Endometrial microvascular endothelial cells (primary cell): ENCODE measurements around the gene CCNI. TPM values are rescaled to one million over a fixed set of nuclear protein-coding genes. Genes with fewer than 3 reads are reported as not detected.

Source experiments
- in situ Hi-C: cut with HindIII; loops from 2 replicates; pipeline ENCODE4 v1.10.0; 2017; ENCODE audit warnings: low sequenced_read_pairs, low pct_unique_long_range_greater_than_20kb; ENCODE audit errors: inconsistent ontology term
- total RNA-seq: library from RNA; depleted of rRNA; stranded (reverse); fragments of >200 nt; gene quantifications from one replicate; pipeline ENCODE4 v1.2.3, GENCODE V29; 2015; ENCODE audit errors: inconsistent ontology term

Gene CCNI, protein sequence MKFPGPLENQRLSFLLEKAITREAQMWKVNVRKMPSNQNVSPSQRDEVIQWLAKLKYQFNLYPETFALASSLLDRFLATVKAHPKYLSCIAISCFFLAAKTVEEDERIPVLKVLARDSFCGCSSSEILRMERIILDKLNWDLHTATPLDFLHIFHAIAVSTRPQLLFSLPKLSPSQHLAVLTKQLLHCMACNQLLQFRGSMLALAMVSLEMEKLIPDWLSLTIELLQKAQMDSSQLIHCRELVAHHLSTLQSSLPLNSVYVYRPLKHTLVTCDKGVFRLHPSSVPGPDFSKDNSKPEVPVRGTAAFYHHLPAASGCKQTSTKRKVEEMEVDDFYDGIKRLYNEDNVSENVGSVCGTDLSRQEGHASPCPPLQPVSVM
- total RNA-seq, result 127 TPM

DNA sequence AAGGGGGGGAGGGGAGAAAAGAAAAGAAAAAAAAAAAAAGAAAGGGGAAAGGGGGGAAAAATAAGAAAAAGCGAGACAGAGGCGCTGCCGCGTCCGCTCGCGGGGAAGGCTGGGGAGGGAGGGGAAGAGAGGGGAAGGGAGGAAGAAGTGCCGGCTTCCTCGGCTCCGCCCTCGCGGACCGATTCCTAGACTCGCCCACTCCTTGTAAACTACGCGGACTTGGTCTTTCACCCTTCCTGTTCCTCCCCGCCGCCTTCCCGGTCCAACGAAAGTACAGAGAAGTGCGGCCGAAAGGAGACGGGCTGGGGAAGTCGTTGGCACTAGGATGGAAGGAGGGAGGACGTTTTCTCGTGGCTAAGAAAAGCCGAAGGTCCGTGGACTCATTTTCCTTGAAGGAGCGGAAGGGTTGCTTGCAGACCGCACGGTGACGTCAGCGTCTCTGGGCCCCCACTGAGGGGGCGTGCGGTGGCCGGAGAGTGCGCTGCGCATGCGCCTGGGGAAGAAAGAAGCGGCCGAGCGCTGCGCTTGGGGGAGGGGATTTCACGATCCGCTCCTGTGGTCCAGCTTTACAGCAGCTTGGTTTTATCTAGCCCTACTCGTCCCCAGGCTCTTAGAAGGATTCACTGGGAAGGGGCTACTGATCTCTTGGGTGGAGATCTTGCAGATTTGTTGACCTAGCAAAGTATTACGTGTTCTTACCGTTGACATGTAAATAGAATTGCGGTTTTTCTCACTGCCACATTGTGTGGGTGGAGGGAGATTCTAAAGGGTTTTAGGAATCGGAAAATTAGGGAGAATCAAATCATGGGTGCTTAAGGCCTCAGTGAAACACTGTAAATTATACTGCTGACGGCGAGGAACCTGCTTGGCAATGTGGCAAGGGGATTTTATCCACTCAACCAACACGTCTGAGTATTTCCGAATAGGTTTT is at the start of gene CCNI:
Gene CCNI (minus strand): TSS at position 121 of the 931 bp plus-strand sequence. CDS start 9,627 bp downstream, outside the sequence.
- in situ Hi-C loops, result no loop called here

DNA sequence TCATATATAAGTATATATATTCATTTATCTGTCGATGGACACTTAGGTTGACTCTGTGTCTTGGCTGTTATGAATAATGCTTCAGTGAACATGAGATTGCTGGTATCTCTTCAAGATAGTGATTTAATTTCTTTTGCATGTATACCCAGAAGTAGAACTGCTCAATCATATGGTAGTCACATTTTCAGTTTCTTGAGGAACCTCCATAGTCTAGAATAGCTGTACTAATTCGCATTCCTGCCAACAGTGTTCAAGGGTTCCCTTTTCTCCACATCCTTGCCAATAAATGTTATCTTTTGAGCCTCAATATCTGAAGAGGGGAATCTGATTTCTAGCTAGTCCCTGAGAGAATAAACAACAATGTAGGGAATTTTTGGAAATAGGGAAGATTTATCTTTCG is 48.8 kb upstream of the CCNI start:
- in situ Hi-C loops, result no loop called here

DNA sequence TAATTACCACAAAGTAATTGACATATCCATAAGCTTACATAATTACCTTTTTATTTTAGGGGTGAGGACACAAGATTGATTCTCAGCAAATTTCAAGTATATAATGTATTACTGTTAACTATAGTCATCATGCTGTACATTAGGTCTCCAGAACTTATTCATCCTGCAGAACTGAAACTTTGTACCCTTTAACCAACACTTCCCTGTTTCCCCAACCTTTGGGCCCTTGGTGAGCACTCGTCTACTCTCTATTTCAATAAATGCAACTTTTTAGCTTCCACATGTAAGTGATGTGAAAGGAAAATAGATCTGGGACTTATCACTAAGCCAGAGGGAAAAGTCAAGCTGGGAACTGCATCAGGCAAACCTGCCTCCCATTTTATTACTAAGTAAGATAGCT is 47.6 kb upstream of the CCNI start:
- in situ Hi-C loops, result no loop called here

DNA sequence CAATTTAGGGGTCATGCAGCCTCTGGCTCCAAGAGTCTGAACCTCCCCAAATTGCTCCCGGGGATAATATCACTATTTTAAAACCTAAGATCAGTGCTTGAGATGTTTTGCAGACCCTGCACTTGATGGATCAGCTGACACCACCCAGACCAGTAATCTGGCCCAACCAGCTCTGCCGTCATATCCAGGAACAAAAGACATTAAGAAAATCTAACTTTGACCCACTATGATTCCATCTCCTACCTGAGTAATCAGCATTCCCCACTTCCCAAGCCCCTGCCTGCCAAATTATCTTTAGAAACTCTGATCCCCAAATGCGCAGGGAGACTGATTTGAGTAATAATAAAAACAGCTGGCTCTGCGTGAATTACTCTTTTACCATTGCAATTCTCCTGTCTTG is 46.9 kb upstream of the CCNI start:
- in situ Hi-C loops, result no loop called here

DNA sequence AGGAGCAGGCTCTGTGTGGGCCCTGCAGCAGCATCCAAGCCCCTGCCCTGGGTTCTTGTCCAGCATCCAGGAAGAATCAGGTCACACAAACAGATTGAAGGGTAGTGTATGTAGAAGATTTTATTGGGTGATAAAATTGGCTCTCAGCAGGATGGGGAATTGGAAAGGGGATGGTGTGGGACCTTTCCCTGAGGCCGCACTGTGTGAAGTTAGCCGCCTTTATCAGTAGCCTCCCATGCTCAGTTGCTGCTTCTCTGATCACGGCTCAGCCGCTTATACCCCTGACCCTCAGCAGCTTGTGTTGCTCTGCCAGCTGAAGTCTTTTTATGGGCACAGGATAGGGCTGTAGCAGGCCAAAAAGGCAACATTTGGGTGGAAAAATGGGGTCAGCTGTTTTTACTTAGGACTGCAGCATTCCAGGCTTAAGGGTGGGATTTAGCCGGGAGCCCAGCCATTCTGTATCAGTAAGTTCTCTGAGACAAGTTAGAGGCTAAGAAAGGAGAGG is 46.0 kb upstream of the CCNI start:
- in situ Hi-C loops, result no loop called here

DNA sequence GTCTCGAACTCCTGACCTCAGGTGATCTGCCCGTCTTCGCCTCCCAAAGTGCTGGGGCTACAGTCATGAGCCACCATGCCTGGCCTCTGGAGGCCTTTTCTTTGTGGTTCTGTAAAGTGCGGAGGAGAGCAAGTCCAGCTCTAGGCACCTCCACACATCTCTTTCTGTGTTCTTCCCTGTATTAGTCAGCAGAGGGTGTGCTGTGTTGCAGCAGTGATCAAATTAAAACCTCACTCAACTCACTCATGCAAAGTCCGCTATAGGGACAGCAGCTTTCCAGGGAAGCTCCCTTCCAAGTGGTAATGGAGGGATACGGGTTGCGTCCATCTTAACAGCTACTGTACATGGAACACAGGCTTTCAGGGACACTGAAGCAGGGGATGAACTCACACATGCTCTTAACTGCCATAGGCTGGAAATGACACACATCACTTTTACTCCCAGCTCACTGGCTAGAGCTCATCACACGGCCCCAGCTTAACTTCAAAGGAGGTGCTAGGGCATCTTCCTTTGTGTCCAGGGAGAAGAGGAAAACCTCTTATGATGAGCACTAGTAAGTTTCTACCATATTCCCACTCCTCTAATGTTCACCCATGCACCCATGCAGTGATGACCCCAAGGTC is 45.2 kb upstream of the CCNI start:
- in situ Hi-C loops, result no loop called here

DNA sequence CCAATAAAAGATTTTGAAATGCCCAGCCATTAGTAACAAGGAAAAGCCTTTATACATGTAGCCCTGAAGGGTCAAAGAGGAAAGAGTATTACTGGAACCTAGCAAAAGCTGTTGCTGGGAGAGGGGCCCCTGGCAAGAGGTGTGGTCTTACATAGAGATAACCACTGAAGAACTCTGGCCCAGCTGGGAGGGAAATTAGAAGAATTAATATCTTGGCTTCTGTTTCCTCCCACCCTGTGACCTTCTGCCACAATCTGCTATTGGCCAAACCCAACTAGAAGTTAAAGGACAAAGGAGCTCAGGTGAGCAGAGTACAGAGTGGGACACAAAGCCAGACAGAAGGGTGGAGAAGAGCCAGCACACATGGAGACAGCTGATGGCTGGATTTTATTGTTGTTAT is 41.9 kb upstream of the CCNI start:
- in situ Hi-C loops, result no loop called here

DNA sequence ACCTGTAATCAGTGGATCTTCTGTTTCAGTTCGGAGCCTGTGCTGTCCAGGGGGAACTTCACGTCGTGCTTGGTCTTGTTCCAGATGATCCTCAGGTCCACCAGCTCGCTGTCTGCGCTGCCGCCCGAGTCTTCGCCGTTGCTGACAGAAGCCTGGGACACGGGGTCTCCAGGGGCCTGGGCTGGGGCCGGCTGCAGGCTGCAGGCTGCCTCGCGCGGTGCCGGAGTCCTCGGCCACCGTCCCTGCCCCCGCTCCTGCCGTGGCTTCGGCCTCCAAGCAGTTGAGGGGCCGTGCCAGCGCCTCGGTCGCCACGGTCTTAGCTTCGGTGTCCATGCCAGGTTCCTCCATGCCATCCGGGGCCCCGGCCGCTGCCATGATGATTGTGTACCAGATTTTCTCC is 37.3 kb upstream of the CCNI start:
- in situ Hi-C loops, result no loop called here

DNA sequence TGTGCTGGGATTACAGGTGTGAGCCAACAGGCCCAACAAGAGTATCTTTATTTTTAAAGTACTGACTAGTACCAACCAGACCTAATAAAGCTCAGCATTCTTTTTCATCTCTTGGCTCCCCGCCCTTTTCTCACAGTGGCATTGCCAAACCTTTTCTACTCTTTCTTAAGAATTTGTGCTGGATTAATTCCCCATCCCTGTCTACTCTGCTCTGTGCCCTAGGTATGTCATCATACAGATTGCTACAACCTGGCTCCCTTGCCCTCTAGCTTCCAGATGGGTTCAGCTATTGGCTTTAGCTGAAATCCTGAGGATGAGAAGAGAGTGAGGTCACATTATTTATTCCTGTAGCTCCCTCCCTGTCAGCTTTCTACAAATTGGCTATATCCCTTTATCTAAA is 34.9 kb upstream of the CCNI start:
- in situ Hi-C loops, result no loop called here

DNA sequence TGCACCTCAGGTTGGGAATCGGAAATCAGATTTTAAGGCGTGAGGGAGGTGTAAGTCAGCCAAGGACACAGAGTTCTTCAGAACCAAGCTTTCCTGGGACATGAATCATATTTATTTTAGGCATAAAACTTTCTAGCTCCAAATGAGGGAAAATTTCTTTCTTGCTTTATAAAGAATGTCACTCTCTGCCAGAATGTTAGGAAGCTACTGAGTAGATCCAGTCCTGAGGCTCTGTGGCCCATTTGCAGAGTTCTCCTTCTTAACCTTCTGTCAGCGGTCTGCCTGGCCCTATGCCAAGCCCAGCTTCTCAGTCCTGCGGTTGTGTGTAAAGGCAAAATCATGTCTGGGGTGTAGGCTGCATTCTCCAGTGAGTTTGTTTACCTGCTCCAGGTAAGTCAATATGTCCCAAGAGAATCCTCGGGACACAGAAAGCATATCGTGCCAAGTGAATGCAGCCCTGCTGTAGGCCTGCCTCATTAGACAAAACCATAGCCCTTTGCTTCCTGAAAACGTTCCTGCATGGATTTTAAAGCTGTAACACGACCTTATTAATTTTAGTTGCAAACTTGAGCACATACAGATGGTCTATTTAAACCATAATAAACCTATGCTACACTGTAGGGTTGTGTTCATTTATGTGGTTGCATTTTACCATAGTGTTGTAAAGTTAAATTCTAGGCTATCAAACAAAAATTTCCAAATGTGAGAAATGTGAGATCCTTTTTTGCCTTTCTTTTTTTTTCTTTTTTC is 29.2 kb upstream of the CCNI start:
- in situ Hi-C loops, result no loop called here

DNA sequence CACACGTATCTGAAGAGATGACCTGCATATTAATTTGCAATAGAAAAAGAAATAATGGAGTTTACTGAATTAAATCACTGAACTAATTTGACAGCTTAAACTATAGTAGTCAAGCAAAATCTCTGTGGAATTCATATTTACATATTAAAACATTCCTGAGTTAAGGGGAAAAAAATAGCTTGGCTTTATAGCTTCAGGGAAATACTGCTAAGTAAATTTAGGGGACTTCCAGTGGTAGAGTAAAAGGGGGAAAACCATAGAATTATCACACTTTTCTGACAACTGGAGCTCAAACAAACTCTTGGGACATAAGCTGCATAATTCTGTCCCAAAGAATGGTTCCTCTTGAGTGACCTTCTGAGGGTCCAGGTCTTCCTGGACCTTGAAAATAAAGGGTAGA is 28.6 kb upstream of the CCNI start:
- in situ Hi-C loops, result no loop called here

DNA sequence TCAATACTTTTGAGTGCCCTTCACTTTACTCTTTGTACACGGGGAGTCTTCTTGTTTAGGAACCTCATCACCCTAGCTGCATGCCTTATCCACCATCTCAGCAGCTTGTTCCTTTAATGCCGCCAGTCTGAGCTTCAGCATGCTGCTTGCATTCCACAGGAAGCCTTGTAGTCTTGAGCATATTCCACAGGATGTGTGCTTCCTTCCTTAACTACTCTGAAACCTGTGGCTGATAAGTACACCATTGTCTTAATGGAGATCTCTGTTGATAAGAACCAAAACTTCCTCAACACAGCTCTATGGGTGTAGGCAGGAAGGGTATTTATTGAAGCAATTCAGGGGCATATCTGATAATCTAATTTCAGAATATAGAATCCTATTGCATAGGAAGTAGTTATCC is 24.4 kb upstream of the CCNI start:
- in situ Hi-C loops, result no loop called here

DNA sequence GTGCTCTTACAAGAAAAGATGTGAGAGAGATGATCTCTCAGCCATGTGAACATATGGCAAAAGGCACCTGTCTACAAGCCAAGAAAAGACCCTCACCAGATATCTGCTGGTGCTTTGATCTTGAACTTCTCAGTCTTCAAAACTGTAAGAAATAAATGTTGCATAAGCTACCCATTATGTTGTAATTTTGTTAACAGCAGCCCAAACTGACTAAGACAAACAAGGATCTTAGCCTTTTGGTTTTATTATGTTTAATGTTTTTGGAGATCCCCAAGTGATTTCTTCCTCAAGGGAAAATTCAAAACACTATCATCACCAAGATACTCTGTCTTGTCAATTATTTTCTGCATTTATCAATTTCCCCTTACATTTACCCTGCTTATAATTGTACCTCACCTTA is 21.8 kb upstream of the CCNI start:
- in situ Hi-C loops, result no loop called here

DNA sequence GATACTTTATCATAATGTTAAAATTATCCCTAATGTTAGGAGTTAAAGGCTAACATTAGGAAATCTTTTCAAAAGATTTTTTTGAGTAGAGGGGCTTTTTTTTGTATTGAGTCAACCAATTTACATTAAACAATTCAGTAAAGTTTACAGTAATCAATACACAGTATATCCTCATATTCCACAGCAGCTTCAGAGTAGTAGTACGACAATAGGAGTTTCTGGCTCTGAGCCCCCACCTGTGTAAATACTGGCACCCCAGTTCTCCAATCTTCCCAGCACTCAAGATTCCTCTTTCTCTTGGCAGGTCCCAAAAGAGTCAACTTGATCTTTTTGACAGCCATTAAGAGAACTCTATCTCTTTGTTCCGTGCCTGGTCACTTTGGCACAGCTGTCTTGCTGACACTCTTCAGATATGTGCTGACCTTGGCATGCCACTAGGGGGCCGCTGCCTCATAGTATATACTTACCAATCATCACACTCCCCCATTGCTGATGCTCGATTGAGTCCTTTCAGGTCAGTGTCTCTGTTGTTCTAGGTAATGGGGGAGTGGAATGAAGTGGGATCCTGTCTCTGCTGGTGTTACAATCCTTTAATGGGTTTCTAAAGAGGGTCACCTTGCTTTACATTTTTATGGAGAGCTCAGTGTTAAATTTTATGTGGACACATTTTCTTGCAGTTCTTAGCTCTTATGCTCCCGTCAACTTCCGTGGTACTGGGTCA is 19.5 kb upstream of the CCNI start:
- in situ Hi-C loops, result no loop called here

DNA sequence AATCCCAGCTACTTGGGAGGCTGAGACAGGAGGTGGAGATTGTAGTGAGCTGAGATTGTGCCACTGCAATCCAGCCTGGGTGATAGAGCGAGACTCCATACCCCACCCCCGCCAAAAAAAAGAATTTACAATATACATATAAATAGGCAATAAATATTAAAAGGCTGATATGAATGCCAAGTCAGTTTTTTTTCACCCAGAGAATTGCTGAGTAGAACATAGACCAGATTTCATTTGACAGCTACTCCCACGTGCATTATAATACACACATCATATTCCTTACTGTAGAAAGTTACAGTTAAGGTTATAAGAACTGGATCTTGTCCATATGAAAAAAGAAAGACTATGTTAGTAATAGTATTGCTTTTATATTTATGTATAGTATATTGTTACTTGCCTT is 18.7 kb upstream of the CCNI start:
- in situ Hi-C loops, result no loop called here

DNA sequence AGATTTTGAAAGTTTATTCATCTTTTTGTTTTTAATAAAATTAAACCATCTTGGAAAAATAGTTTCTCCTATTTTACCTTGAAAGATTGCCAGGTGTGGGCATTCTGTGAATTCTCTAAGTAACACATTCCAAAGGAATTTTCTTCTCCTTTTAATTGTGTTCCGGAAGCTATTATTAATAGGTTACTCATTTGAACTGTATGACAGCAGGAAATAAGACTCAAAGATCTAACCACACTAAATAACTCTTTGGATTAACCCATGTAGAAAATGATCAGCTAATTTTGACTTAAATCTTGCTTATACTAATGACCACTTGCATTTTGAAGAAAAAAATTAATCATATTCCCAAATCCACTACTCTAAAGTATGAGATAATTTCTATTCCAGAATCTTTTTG is 17.6 kb upstream of the CCNI start:
- in situ Hi-C loops, result no loop called here

DNA sequence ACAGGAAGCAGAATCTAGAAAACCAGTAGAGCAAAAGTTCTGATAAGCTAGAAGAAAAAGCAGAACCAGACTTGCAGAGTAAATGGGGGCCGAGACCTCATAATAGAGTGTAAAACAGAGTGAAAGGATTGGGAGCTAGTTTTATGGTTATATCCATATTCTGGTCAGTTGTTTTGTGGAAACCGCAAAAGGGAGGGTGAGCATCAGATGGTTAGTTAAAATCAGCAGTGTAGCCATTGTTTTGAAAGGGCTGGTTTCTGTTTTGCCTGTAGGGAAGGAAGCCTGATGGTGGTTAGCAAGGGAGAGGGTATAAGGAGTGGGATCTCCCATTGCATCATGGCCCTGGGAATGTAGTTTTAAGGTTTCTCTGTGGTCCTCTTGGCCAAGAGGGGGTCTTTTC is 17.2 kb upstream of the CCNI start:
- in situ Hi-C loops, result no loop called here

DNA sequence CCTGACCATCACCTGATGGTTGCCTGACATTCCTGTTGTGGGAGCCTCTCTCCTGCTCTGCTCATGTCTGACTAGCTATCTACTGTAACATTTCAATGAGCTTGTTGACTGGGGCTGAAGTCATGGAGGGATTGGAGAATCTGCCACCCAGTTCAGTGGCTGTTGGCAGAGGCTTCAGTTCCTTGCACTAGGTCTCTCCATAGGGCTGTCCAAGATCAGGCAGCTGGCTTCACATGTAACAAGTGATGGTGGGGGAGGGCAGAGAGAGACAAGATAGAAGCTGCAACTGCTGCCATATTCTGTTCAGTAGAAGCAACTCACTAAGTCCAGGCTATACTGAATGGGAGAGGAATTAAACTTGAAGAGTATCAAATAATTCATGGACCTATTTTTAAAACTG is 14.1 kb upstream of the CCNI start:
- in situ Hi-C loops, result no loop called here
